Limb (tissue), 2 donors: Measurements from ENCODE around the gene PFN2.
A peak's percentile ranks its signal among the peaks of the same experiment; 100 is the strongest.
"Not testable (repeated sequence)": the region's sequence is repeated elsewhere in the genome, so short reads cannot be mapped to it uniquely, and the experiment has no call there.

ENCODE experiments used
- DNase-seq, 2 donors: peaks; one replicate each; pipeline ENCODE4 v3.0.0-alpha.2; 2016; ENCODE audit errors: extremely low spot score in 2 of 2

The PFN2 gene

GRCh38 chr3:149968216-149968615 is 2.5 kb downstream of the PFN2 start:
- no peak for DNase-seq

GRCh38 chr3:149967086-149967685 is 3.5 kb downstream of the PFN2 start:
- peak in 1 of 2 donors; percentile 79 for DNase-seq

GRCh38 chr3:149965278-149965677 is 5.4 kb downstream of the PFN2 start:
- DNase-seq: no peak

- DNase-seq: no peak
These were observed 6.4 kb downstream of the PFN2 start for GRCh38 chr3:149964291-149964690.

- DNase-seq: no peak
These were observed 7.2 kb downstream of the PFN2 start for GRCh38 chr3:149963485-149963884.

GRCh38 chr3:149959443-149959842 is 11.3 kb downstream of the PFN2 start:
- no peak for DNase-seq

GRCh38 chr3:149958171-149958796 is 12.4 kb downstream of the PFN2 start:
- DNase-seq: no peak

GRCh38 chr3:149957361-149958125 is 13.2 kb downstream of the PFN2 start:
- DNase-seq: no peak

- DNase-seq: no peak
These were observed 15.2 kb downstream of the PFN2 start for GRCh38 chr3:149955449-149955848.

- no peak for DNase-seq
These were observed 15.9 kb downstream of the PFN2 start for GRCh38 chr3:149954812-149955211.

GRCh38 chr3:149949181-149949580 is 21.5 kb downstream of the PFN2 start:
- no peak for DNase-seq

- no peak for DNase-seq
These were observed 23.5 kb downstream of the PFN2 start for GRCh38 chr3:149947231-149947630.

GRCh38 chr3:149943966-149944365 is 26.7 kb downstream of the PFN2 start:
- DNase-seq: not testable (repeated sequence)

- DNase-seq: no peak
These were observed 28.3 kb downstream of the PFN2 start for GRCh38 chr3:149942409-149942808.

GRCh38 chr3:149941946-149942345 is 28.7 kb downstream of the PFN2 start:
- DNase-seq: no peak

- no peak for DNase-seq
These were observed 29.5 kb downstream of the PFN2 start for GRCh38 chr3:149941186-149941585.

GRCh38 chr3:149938392-149939055 is 32.2 kb downstream of the PFN2 start:
- not testable (repeated sequence) for DNase-seq

- peak; percentile 49 to 60 for DNase-seq
These were observed 33.9 kb downstream of the PFN2 start for GRCh38 chr3:149936812-149937230.

- no peak for DNase-seq
These were observed 36.2 kb downstream of the PFN2 start for GRCh38 chr3:149934524-149934923.

- no peak for DNase-seq
These were observed 36.8 kb downstream of the PFN2 start for GRCh38 chr3:149933858-149934257.

GRCh38 chr3:149933008-149933407 is 37.7 kb downstream of the PFN2 start:
- DNase-seq: no peak

GRCh38 chr3:149920119-149920518 is 50.6 kb downstream of the PFN2 start:
- no peak for DNase-seq
